KMS-11 (cell line): Measurements from ENCODE around the gene NUB1.
"Not testable (repeated sequence)": the region's sequence is repeated elsewhere in the genome, so short reads cannot be mapped to it uniquely, and the experiment has no call there.

Experiments
- H2AFZ ChIP-seq: fragments of 200-600 bp; sonication (generic); 2 replicates; pipeline ENCODE4 v1.6.1; 2016; ENCODE audit warnings: antibody characterized with exemption, mixed run types, low read depth
- H3K27ac ChIP-seq: fragments of 200-600 bp; sonication (generic); 2 replicates; pipeline ENCODE4 v1.6.1; 2016; ENCODE audit warnings: mild to moderate bottlenecking, mixed run types
- H3K27me3 ChIP-seq: fragments of 200-600 bp; sonication (generic); 2 replicates; pipeline ENCODE4 v1.6.1; 2017; ENCODE audit warnings: mild to moderate bottlenecking, low read depth, mixed run types, moderate library complexity; ENCODE audit not compliant: insufficient read depth
- H3K36me3 ChIP-seq: fragments of 200-600 bp; sonication (generic); 2 replicates; pipeline ENCODE4 v1.6.1; 2017; ENCODE audit warnings: mild to moderate bottlenecking, mixed run types; ENCODE audit not compliant: insufficient read depth
- H3K4me1 ChIP-seq: fragments of 200-600 bp; sonication (generic); 2 replicates; pipeline ENCODE4 v1.6.1; 2016; ENCODE audit warnings: mild to moderate bottlenecking, low read depth, mixed run types; ENCODE audit not compliant: poor library complexity, severe bottlenecking
- H3K4me2 ChIP-seq: fragments of 200-600 bp; sonication (generic); 2 replicates; pipeline ENCODE4 v1.7.0; 2016; ENCODE audit warnings: mild to moderate bottlenecking, mixed run types
- H3K4me3 ChIP-seq: fragments of 200-600 bp; sonication (generic); IDR thresholded peaks from 2 replicates; pipeline ENCODE4 v1.6.1; 2017; ENCODE audit warnings: low read depth, low read length, mixed read lengths; ENCODE audit not compliant: insufficient read depth
- H3K79me2 ChIP-seq: fragments of 200-600 bp; sonication (generic); 2 replicates; pipeline ENCODE4 v1.6.1; 2016; ENCODE audit warnings: low read depth, mixed run types; ENCODE audit not compliant: insufficient read depth
- H3K9ac ChIP-seq: fragments of 200-600 bp; sonication (generic); 2 replicates; pipeline ENCODE4 v1.6.1; 2016; ENCODE audit warnings: mild to moderate bottlenecking, mixed run types
- H4K20me1 ChIP-seq: fragments of 200-600 bp; sonication (generic); 2 replicates; pipeline ENCODE4 v1.6.1; 2016; ENCODE audit warnings: mild to moderate bottlenecking, mixed run types; ENCODE audit not compliant: insufficient read depth
- CTCF ChIP-seq: fragments of 200-600 bp; sonication (generic); conservative IDR thresholded peaks from 2 replicates; pipeline ENCODE4 v1.6.1; 2017; ENCODE audit warnings: low read depth, mild to moderate bottlenecking, antibody characterized with exemption, low read length, moderate library complexity, mixed read lengths

NUB1 gene

GRCh38 chr7:151299530-151299929 is 42.1 kb upstream of the NUB1 start:
- Histone ChIP-seq H3K4me2 (no peak overlapping the region), H3K9ac (no peak overlapping the region), H2AFZ (no peak overlapping the region), H3K36me3 (no peaks in the 10 kb centered on the region), H3K27ac (no peak overlapping the region), H3K27me3 (peaks cover 10% of the 10 kb centered on the region; the same call in 1 of the 2 replicates), H3K4me1 (peaks cover 7% of the 10 kb centered on the region), H3K79me2 (no peaks in the 10 kb centered on the region), H3K4me3 (no peak overlapping the region), H4K20me1 (no peaks in the 10 kb centered on the region)
- TF ChIP-seq CTCF = no peak

- Histone ChIP-seq H3K36me3 (no peaks in the 10 kb centered on the region), H3K27me3 (peaks cover 12% of the 10 kb centered on the region; the same call in 1 of the 2 replicates)
Measured at GRCh38 chr7:151299940-151300645, 41.5 kb upstream of the NUB1 start.

GRCh38 chr7:151301471-151302462 is 39.8 kb upstream of the NUB1 start:
- no peak overlapping the region for H3K9ac ChIP-seq
- no peak overlapping the region for H2AFZ ChIP-seq
- H3K36me3 ChIP-seq = no peaks in the 10 kb centered on the region
- no peak overlapping the region for H3K27ac ChIP-seq
- TF ChIP-seq CTCF = no peak
- no peak overlapping the region for H3K4me3 ChIP-seq
- no peak overlapping the region for H3K4me2 ChIP-seq
- no peaks in the 10 kb centered on the region for H4K20me1 ChIP-seq
- H3K4me1 ChIP-seq = peaks cover 7% of the 10 kb centered on the region
- peaks cover 12% of the 10 kb centered on the region; the same call in 1 of the 2 replicates for H3K27me3 ChIP-seq
- no peaks in the 10 kb centered on the region for H3K79me2 ChIP-seq

More at GRCh38 chr7:151299940-151300645, 41.5 kb upstream of the NUB1 start:
- no peak for TF ChIP-seq CTCF
- Histone ChIP-seq H3K27ac (no peak overlapping the region), H3K4me3 (no peak overlapping the region), H2AFZ (no peak overlapping the region), H4K20me1 (no peaks in the 10 kb centered on the region), H3K4me2 (no peak overlapping the region), H3K79me2 (no peaks in the 10 kb centered on the region), H3K9ac (no peak overlapping the region), H3K4me1 (peaks cover 7% of the 10 kb centered on the region)

- not testable (repeated sequence) for H3K4me2 ChIP-seq, H3K79me2 ChIP-seq, H3K36me3 ChIP-seq, H4K20me1 ChIP-seq, H3K4me3 ChIP-seq, H2AFZ ChIP-seq, H3K27ac ChIP-seq, H3K9ac ChIP-seq, H3K4me1 ChIP-seq
- peaks cover 17% of the 10 kb centered on the region for H3K27me3 ChIP-seq
Measured at GRCh38 chr7:151304251-151304650, 37.4 kb upstream of the NUB1 start.
